Fibroblast of mammary gland (primary cell): Measurements from ENCODE around the gene GNB1L.

Experiments used
- DNase-seq: peaks from one replicate; pipeline ENCODE4 v3.0.0-alpha.2; 2010; ENCODE audit warnings: low read depth
- H3K4me3 ChIP-seq: 2 replicates; pipeline ENCODE4 v1.5.1; 2011; ENCODE audit warnings: low read depth, mild to moderate bottlenecking, low read length, moderate library complexity; ENCODE audit not compliant: control insufficient read depth
- TF ChIP-seq, protein P1 (sequence below): conservative IDR thresholded peaks from 2 replicates; pipeline ENCODE4 v1.5.1; 2011; ENCODE audit warnings: low read depth, low read length, inconsistent platforms; ENCODE audit not compliant: control insufficient read depth, insufficient read depth

Gene GNB1L

DNA sequence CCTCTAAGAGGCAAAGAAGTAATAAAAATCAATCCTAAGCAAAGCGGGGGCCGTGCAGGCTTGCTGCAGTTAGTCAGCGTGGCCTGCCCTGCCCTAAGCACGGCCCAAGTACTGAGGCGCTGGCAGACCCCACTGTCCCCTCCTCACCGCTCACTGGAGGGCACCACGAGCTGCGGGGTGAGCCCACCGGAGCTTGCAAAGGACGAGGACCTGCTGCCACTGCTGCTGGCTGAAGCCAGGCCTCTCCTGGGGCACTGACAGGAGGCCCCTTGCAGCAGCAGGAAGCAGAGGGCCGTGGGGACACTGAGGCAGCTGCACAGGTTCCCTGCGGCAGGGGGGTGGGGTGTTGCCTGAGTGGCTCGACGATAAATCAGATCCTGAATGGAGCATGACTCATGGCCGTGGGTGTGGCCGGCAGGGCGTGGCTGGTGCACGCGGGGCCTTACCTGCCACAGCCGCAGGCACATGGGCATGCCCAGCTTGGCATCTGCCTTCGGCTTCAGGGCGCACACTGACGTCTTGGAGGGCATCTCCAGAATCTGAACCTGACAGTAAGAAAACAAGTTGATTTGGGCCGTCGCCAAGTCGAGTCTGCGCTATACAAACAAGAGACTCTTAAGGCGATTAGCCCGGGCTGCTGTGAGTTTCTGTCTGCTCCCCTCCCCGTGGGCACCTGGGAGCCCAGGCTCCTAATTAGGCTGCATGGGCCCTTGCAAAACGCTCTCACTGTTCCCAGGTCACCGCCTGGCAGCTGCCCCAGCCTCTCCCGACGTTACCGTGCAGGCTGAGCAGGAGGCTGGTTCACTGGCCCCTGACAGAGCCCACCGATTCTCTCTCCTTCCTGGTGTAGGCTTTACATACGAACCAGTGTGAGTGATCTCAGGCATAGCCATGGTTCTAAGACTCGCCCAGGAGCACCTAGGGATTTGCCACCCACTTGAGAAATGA lies 48.2 kb downstream of the GNB1L start:
- TF ChIP-seq, protein P1, sequence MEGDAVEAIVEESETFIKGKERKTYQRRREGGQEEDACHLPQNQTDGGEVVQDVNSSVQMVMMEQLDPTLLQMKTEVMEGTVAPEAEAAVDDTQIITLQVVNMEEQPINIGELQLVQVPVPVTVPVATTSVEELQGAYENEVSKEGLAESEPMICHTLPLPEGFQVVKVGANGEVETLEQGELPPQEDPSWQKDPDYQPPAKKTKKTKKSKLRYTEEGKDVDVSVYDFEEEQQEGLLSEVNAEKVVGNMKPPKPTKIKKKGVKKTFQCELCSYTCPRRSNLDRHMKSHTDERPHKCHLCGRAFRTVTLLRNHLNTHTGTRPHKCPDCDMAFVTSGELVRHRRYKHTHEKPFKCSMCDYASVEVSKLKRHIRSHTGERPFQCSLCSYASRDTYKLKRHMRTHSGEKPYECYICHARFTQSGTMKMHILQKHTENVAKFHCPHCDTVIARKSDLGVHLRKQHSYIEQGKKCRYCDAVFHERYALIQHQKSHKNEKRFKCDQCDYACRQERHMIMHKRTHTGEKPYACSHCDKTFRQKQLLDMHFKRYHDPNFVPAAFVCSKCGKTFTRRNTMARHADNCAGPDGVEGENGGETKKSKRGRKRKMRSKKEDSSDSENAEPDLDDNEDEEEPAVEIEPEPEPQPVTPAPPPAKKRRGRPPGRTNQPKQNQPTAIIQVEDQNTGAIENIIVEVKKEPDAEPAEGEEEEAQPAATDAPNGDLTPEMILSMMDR, result no peak
- no peak for DNase-seq
- H3K4me3 ChIP-seq, result no peak overlapping the region

DNA sequence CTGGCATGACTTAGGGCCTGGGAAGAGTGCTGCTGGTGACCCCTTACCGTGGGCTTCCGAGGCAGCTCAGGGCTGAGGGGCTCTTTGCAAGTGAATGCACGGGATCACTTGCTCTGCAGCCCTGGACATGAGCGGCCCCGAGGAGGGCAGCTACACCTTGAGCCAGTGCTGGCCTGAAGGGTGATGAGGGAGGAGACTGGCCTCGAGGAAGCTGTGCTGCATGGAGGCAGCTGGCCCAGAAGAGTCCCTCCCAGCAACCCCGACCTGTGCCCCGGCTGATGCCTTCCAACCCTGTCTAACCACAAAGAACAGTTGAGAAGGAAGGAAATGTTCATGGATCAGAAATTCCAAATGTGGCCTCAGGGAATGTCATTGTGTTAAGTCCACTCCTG lies 48.9 kb downstream of the GNB1L start:
- DNase-seq, result no peak
- TF ChIP-seq, protein P1, result no peak
- H3K4me3 ChIP-seq, result no peak overlapping the region

DNA sequence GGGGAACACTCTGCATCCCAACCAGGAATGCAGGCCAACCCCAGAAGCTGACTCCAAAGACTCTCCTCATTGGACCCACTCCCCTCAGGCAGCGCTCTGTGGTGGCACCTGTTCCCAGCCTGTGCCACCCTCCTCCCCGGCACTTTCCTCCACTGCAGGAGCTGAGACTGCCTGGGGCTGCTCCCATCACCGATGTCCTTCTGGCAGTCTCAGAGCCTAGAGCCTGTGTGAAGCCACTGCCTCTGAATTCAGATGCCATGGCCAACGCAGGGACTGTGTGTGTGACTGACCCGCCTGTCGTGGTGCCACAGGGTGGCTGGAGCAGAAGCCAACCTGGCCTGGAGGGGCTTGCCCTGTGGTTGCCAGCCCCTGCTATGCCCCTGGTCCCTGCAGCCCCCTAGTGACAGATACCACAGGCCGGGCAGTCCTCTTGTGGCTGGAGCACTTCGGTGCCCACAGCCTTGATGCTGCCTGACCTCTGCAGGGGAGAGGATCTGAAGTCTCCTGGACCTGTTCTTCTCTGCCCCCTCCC lies 50.9 kb downstream of the GNB1L start:
- no peak overlapping the region for H3K4me3 ChIP-seq
- DNase-seq, result no peak
- TF ChIP-seq, protein P1, result no peak

DNA sequence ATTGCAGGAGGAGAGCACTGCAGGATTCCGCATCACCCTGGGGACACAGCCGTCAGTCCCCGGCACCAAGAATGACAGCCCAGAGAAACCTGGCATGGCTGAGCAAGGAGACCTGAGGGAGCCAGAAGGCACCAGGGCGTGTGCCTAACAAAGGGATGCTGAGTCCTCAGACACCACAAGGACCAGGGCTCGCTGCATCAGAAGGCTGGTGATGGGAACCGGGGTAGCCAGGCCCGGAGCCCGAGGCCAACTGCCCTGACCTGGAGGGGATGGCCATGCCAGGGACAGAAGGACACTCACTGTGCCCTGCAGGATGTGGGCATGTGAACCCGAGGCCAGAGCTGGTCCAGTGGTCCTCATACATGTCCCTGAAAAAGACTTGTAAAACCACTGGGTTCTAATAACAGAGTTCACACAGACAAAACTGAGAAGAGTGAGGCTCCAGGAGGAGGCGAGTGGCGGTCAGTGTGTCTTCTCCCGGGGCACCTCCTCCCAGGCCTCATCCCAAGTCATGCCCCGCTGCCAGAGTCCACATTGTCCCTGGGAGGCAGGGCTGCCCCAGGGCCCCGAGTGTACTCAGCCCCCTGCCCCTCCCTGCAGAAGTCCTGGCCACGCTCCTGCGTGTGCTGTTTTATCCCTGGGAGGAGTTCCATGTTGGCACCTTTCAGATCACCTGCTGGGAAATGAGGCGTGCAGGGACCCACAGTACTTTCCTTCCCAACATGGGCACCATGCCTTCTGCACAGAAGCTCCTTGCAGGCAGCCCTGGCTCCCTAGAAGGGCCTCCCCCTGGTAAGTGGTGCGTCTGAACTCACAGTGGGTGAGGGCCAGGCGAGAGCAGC lies 51.6 kb downstream of the GNB1L start:
- no peak for DNase-seq
- no peak overlapping the region for H3K4me3 ChIP-seq
- TF ChIP-seq, protein P1, result no peak

DNA sequence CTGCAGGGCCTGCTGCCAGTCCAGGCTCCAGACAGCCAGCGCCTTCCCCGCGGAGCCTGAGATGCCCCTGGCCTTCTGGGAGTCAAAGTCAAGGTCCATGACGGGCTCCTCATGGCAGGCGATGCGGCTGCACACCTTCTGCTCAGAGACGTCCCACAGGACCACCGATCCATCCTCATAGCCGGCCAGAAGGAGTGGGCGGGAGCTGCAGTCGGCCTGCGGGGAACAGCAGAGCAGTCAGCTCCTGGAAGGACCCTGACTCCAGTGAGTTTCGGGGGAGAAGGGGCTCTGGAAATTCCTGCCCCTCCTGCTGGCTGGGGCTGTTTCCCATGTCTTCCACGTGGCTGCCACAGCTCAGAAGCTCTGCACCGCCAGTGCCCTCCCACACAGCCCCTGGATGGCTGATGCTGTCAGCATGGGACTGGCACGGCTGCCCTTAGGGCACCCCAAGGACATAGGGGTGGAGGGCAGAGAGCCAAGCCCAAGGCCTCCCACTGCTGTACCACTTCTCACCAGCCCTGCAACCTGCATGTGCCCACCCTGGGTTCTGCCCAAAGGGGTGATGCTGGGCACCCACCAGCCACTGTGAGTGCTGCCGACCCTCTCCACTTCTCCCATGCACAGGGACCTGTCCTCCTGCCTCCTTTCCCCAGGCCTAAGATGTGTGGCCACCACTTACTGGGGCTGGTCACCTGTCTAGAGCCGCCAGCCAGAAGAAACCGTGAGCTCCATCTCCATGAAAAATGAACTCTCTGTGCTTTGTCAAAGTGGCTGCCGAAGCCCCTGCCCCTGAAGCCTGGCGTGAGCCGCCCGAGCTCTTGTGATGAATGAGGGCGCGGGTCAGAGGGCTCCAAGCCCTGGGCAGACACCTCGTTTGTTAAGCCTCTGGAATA lies 52.4 kb downstream of the GNB1L start:
- no peak for DNase-seq
- no peak overlapping the region for H3K4me3 ChIP-seq
- TF ChIP-seq, protein P1, result no peak
